Measurements from ENCODE around the gene LAYN. TPM values are rescaled to one million over a fixed set of nuclear protein-coding genes. Genes with fewer than 3 reads are reported as not detected.

Gene LAYN
- total and polyA plus RNA-seq, 2 of the 13 experiments (the other 11 are each of a cell fraction or from before 2014, with no cell fraction given) = 0.17 TPM; not detected in 1

DNA sequence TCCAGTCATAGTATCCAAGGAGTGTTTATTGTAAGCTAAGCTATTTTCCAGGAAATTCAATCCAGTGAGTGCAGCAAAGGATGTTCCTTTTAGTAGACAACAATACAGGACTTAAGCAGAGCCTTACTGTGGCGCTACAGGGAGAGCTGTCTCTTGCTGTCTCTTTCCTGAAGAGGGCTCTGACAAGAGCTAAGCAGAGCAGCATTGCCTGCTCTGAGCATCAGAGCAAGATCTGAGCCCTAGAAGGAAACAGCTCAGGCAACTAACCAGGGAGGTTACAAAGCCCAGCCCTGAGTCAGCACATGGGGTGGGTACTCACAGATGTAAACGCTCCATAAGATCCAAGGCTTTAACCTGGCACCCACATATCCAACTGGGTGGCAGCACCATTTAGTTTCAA, 8.0 kb downstream of the LAYN start:
- H3K4me3 ChIP-seq (replicated peaks in 1 of 3; ENCODE audit: insufficient read depth in 1 of 3, low read depth in 2 of 3, low read length in 3 of 3) = no peak overlapping the region
- BruUV-seq (replicated peaks) = no TSS peak
- in situ Hi-C loops (cut with HindIII; ENCODE audit: extremely low pct_ligation_motif_present, low pct_unique_long_range_greater_than_20kb) = no loop called here
- ChIA-PET POLR2A (no interaction called here), CTCF (ENCODE audit: low intra/inter-chr PET ratio, low total read pairs) (no interaction called here)
- intact Hi-C loops (cut with micrococcal nuclease; ENCODE audit: unreplicated experiment) = no loop called here
- H3K9me3 ChIP-seq (ENCODE audit: low read length) = no peaks in the 10 kb centered on the region
- H2AFZ ChIP-seq (ENCODE audit: low read length) = no peak overlapping the region
- no peaks in the 10 kb centered on the region for H3K4me1 ChIP-seq (ENCODE audit: insufficient read depth, low read length)
- no peak for FAIRE-seq
- peaks cover 0 to 30% of the 10 kb centered on the region in 2 experiments; a peak in 2 of 5 replicates for H3K27me3 ChIP-seq (ENCODE audit: control insufficient read depth in 1 of 2, insufficient read depth in 2 of 2, low read length in 2 of 2)
- DNase-seq (ENCODE audit: low spot score) = no peak
- no peaks in the 10 kb centered on the region for H3K79me2 ChIP-seq (ENCODE audit: insufficient read depth, low read length)
- 40% methylated on average over 1 of the region's 2 CpGs for WGBS (ENCODE audit: low lambda C conversion rate)
- no peak overlapping the region for H3K9ac ChIP-seq (ENCODE audit: insufficient read depth, low read depth, low read length)
- H3K27ac ChIP-seq (ENCODE audit: extremely low read length, insufficient read depth, low read length) = no peak overlapping the region
- H3K4me2 ChIP-seq (ENCODE audit: low read depth, low read length) = no peak overlapping the region
- TF ChIP-seq, protein P1, sequence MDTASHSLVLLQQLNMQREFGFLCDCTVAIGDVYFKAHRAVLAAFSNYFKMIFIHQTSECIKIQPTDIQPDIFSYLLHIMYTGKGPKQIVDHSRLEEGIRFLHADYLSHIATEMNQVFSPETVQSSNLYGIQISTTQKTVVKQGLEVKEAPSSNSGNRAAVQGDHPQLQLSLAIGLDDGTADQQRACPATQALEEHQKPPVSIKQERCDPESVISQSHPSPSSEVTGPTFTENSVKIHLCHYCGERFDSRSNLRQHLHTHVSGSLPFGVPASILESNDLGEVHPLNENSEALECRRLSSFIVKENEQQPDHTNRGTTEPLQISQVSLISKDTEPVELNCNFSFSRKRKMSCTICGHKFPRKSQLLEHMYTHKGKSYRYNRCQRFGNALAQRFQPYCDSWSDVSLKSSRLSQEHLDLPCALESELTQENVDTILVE (CRISPR knock-in tag; IDR thresholded peaks at IDR 0.05) = no peak
- TF ChIP-seq, protein P2, sequence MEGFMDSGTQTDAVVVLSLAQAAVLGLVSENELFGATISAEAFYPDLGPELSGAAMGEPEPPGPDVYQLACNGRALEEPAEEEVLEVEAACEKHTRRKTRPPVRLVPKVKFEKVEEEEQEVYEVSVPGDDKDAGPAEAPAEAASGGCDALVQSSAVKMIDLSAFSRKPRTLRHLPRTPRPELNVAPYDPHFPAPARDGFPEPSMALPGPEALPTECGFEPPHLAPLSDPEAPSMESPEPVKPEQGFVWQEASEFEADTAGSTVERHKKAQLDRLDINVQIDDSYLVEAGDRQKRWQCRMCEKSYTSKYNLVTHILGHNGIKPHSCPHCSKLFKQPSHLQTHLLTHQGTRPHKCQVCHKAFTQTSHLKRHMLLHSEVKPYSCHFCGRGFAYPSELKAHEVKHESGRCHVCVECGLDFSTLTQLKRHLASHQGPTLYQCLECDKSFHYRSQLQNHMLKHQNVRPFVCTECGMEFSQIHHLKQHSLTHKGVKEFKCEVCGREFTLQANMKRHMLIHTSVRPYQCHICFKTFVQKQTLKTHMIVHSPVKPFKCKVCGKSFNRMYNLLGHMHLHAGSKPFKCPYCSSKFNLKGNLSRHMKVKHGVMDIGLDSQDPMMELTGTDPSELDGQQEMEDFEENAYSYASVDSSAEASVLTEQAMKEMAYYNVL (CRISPR knock-in tag; IDR thresholded peaks at IDR 0.05; ENCODE audit: borderline replicate concordance) = no peak
- TF ChIP-seq CBX5 (CRISPR knock-in tag; IDR thresholded peaks at IDR 0.05; ENCODE audit: borderline replicate concordance) = no peak
- TF ChIP-seq EZH2 (conservative IDR thresholded peaks at IDR 0.05; ENCODE audit: low read depth, low read length) = no peak
- TF ChIP-seq ZNF101 (CRISPR knock-in tag; IDR thresholded peaks at IDR 0.05; ENCODE audit: borderline replicate concordance, low read depth) = no peak
- no peak for TF ChIP-seq ELF1 (CRISPR knock-in tag; IDR thresholded peaks at IDR 0.05)
- TF ChIP-seq KAT8 (CRISPR knock-in tag; IDR thresholded peaks at IDR 0.05) = no peak
- TF ChIP-seq DR1 (CRISPR knock-in tag; IDR thresholded peaks at IDR 0.05) = no peak
- no peaks in the 10 kb centered on the region for H3K36me3 ChIP-seq (replicated peaks in 1 of 2; ENCODE audit: control insufficient read depth in 1 of 2, insufficient read depth in 2 of 2, low read length in 2 of 2)
- no peaks in the 10 kb centered on the region for H4K20me1 ChIP-seq (ENCODE audit: insufficient read depth, low read length)
- ATAC-seq = no peak
